CD1c-positive myeloid dendritic cell (primary cell): ENCODE data around the gene GBE1.
"Not testable (repeated sequence)": the region's sequence is repeated elsewhere in the genome, so short reads cannot be mapped to it uniquely, and the experiment has no call there.

Experiments used
- DNase-seq: peaks from one replicate; pipeline ENCODE4 v3.0.0-alpha.2; 2016; ENCODE audit errors: extremely low spot score

The GBE1 gene

DNA sequence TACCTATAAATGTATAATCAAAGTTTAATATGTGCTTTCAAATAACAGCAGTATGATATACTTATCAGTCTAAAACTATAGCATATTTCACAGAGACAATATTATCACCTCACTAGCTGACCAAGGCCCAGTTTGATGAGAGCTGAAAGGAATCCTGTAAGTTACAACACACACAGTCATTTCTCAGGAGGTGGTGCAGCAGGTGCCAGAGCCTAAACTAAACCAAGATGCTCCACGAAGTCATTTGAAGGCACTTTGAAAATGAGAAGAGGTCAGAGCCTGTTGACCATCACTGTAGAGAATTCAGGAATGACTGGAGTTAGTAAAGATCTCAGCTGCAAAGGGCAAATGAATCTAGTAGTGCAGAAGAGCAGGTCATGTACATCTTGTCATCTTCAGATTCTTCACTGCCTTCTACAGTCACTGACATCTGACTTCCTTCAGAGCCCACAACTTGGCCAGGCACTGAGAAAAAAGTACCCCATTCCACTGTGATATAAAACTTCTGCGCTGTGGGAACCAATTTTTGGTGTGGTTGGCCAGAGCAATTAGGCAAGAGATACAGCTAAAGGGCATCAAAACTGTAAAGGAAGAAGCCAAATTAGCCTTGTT, 7.9 kb downstream of the GBE1 start:
- no peak for DNase-seq

DNA sequence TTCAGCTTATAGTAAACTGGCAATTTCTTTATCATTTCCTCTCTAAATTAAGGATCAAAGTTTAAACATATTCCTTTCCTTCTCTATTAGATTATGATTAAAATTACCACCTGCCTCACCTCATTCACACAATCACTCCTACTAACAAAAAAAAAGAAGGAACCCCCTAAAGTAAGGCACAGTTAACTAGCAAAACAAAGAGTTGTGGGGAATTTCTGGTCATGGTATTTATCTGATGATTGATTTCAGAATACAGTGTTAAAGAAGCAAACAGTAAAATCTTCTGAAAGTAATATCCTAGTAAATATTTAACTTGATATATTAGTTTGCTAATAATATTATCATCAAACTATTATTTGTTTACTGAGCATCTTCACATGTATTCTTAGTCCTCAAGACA, 8.8 kb downstream of the GBE1 start:
- no peak for DNase-seq

DNA sequence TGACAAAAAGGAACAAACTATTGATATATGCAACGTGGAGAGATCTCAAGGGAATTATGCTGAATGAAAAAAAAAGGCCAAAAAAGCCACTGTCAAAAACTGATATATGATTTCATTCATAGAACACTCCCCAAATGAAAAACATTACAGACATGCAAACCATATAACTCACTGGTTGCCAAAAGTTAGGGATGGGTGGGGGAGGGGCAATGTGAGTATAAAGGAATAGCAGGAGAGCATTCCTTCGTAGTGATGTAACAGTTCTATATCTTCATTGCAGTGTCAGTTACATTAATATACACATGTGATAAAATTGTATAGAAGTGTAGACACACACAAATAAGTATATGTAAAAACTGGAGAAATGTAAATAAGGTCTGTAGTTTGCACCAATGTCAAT, 12.2 kb downstream of the GBE1 start:
- no peak for DNase-seq

DNA sequence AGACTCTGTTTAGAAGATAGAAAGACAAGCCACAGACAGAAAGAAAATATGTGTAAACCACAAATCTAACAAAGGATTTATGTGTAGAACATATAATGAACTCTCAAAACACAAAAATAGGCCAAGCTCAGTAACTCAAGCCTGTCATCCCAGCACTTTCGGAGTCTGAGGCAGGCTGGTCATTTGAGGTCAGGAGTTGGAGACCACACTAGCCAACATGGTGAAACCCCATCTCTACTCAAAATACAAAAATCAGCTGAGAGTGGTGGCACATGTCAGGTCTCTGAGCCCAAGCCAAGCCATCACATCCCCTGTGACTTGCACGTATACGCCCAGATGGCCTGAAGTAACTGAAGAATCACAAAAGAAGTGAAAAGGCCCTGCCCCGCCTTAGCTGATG, 14.2 kb downstream of the GBE1 start:
- DNase-seq: not testable (repeated sequence)

DNA sequence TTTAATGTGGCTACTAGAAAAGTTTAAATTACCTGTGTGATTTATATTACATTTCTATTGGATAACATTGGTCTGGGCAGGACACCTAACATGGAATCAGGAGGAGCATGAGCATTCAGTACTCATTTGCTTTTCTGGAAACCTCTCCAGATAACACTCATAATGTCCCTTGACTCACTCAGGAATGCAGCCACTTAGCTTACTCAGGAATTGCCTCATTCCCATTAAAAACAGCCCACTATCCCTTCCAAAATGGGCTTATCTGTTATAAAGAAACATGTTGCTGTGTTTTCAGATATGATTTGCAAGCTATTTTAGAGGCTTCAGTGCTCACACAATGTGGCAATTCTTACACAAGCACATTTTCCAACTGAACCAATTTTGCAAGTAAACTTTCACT, 17.1 kb downstream of the GBE1 start:
- no peak for DNase-seq

DNA sequence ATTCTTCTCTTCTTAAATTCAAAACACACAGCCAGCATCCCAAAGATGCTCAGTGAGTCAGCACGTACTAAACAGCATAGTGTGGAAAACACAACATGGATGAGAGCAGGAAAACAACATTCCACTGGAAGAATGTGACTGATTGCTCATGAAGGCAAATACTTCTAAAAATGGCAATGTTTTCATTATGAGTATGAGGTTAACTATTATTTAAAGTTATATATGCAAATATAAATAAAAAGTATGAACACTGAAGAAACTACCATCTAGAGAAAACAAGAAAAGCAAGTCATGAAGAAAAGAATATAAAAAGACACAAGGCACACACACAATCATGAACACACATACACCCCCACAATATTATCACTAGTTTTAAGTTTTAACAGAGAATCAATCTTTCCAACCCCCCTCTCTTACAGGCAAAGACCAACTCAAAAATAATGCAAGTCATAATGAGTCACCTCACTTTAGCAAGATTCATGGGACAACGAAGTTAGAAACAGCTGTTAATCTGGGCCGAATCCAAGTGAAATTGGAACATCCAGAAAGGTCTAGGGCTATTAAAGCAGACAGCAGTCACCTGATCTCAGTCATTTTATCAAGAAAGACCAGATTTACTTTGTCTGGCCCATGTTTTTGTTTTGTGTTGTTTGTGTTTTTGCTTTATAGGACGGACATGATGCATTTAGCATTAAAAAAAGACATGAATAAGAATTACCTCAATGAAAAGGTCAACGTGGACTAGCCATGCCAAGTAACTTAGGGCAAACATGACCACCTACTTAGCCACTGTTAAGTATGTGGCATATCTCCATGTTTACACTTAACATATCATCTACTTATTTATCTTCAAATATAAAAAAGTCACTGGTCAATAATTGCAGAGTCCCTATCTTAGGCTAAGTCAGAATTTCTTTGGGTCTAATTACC, 18.1 kb downstream of the GBE1 start:
- DNase-seq: peak; percentile 24

DNA sequence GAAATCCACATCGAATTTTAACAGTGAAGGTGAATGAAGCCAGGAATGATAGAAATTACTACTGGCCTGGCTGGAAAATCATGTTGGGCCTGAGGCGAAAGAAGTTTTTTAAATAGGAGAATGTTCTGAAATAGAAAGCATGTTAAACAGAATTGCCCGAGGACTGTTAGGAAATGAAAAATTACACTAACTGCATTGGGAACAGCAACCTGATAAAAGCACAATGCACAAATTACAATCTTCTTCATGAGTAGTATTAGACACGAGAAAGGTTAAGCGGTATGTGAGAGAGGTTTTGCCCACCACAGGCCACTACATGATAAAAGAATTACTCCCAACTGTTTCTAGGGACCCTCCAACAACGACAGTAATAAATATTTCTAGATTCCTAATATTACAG, 18.9 kb downstream of the GBE1 start:
- no peak for DNase-seq

DNA sequence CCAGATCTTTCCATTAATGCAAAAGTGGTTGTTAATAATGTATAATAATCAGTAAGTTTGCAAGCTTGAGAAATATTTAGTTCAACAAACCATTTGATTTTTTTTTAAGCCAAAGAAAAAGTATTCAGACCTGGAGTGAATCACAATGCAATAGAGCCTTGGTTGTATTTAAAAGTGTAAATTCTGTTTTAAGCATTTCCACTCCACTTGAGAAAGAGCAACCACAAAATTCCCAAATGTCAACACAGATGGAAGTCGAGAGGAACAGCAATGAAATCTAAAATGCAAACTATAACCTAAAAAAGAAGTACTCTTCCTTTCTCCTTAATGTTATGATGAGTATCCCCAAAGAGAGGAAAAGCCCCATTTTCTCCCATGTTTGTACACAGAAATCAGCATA, 20.2 kb downstream of the GBE1 start:
- no peak for DNase-seq

DNA sequence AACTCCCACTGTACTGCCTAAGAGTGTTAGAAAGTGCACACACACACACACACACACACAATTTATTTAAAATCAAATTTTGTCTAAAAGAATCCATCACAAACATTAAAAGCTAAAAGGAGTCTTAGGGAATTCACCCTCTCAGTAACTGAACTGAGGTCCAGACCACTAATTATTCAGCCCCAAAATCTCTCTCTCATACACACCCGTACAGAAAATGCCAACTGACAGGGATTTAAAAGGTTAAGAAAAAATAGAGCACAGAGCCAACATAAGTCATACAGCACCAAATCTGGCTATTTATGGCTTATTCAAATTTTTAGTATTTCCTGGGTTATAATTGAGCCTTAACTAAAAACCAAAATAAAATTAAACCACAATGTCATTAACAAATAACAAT, 20.7 kb downstream of the GBE1 start:
- DNase-seq: no peak

DNA sequence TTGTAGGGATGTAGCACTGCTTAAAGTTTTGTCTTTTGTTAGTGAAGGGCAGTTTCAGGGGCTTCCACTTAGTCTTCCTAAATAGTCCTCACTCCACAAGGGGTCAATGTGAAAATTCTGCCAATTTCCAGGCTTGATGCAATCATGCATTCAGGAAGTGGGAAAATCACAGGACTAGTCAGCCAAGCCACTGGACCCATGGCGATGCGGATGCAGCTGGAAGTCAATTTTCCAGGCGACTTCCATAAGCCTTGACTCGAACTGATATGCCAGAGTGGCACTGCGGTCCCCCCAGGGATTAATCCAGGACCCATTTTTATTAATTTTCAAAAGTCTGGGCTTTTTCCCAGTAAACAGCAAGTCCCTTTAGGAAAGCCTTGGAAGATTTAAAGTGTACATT, 26.1 kb downstream of the GBE1 start:
- no peak for DNase-seq

DNA sequence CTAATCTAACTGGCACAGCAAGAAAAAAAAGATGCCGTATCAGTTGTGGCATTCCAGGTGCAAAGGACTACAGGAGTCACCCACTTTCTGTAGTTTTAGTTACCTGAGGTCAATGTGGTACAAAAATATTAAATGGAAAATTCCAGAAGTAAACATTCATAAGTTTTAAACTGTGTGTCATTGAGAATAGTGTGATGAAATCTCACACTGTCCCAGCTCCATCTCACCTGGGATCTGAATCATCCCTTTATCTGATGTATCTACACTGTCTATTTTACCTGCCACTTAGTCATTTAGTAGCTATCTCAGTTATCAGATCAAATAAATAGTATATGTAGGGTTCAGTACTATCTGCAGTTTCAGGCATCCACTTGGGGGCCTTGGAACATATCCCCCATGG, 26.7 kb downstream of the GBE1 start:
- no peak for DNase-seq

DNA sequence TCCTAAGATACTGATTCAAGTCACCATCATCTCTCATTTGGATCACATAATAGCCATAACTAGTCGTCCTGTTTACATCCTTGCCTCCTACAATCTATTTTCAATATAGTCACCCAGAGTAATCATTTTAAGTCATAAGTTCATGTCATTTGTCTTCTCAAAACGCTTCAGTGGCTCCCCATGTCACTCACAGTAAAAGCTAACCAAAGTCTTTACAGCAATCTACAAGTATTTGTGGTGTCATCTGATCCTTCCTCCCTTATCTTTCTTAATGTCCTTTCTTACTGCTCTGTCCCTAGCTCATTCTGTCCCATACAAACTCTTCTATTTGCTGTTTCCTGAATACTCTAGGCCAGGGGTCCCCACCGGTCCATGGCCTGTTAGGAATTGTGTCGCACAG, 28.8 kb downstream of the GBE1 start:
- no peak for DNase-seq

DNA sequence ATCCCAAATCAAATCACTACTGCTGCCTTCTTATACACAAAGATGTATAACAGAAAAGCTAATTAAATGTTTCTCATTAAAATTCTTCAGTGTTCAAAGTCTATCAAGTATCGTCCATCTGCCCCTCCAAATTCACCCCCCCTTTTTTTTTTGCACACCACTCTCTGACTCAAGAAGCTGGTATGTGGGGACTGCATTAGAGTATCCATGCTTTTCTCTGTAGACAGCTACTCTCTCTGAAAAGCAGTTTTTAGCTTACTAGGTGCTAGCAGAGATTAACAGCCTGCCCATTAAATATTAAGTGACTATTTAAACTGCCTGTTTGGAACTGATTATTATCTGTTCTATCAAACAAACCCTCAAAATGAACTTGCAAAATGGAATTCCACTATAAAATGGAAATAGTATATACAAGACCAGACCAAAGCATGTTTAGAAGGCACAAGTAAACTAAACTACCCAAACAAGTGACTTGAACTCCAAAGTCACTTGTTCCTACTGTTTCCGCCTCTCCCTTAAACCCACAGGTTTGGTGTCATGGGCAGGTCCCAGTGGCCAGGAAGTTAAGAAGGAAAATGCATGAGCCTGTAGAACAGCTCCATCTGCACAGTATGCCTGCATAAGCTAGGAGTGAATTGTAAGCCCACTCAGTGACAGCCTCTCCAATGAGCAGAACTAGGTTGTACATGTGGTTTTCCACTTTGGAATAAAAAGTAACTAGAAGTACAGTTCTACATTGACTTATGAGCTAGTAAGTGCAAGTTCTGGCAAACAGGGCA, 32.5 kb downstream of the GBE1 start:
- DNase-seq: no peak

DNA sequence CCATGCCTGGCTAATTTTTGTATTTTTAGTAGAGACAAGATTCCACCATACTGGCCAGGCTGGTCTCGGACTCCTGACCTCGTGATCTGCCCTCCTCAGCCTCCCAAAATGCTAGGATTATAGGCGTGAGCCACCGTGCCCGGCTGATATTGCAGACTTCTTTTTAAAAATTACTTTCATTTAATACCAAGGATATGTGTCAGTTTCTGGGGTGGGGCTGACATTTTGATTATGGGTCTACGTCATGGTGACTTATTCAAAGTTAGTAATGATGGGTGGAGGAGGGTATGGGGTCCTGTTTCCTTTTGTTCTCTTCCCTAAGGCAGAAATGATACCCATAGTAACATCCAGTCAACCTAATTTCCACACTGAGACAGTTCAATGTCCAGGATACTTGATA, 34.7 kb downstream of the GBE1 start:
- DNase-seq: no peak

DNA sequence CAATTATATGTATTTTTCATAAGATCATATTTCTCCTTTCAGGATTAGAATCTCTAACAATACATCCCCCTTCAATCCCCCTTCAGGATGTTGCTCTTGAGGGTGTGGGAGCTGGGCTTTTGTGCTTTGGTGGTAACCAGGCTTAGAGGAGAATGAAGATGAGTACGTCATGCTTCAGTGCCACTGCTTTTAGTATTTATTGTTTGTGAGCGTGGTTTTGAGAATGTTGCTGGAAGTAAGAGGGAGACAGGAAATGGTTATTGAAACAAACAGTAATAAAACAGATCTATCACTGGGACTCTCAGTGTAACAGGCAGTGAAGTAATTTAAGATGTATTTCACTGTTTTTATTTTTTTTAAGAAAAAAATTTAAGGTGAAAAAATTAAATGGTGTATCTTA, 35.3 kb downstream of the GBE1 start:
- DNase-seq: no peak

DNA sequence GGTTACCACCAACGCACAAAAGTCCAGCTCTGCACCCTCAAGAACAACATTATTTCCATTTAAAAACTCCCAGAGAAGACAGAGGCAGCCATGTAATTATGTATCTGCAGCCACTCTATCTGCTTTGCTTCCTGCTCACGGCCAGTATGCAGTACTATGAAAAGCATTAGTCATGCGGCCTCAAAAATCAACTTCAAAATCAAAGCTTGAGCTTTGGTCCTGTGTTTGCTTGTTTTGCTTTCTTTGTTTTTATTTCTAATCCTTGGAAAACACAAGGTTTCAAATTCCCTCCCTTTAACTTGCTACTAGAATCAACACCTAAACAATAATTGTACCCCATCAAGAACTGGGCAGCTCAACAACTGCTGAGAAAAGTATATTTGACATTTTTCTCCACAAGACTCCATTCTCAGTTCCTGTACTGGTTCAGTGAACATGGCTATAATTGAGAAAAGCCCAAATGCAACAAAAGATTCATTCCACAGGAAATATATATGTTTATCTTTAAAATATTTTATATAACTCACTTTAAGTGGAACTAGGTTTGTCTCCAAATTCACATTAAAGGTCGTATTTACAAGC, 37.6 kb downstream of the GBE1 start:
- no peak for DNase-seq

DNA sequence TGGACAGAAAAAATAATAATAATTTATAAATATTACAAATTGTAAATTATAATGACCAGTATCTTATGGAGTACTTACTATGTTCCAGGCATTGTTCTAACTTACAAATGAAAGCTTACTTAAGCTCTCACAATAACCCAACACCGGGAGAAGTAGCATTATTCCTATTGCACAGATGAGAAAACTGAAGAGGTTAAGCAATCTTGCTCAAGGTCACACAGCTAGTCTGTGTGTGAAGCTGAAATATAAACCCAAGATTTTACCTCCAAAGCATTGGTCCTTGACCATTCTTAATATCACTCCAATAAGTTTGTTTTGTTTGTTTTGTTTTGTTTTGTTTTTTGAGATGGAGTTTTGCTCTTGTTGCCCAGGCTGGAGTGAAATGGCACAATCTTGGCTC, 43.1 kb downstream of the GBE1 start:
- DNase-seq: no peak

DNA sequence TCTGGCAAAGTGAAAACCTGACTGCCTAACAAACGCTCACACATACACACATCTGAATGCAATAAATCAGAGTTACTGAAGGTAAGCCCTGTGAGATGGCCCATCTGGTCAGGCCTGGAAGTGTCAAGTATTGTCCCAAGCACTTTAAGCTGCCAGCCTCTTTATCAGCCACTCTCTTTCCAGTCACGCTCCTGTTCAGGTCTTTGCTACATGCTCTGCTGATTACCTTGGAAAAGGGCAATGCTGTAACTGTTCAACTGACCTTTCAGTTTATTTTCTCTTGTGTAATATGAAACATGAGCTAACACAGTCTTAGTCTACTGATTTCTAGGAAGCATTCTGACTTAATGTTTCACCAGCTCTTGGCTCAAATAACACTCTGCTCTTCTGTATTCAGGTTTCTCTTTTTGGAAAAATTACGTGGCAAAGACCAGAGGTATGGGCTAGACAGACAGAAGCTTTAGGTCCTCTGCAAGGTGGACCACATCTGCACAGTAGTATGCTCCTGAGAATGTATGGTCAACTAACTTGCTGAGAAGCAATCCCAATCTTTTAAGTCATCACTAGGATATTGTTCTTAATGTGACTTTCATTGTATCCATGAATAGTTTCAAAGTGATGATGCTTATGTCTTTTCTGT, 44.5 kb downstream of the GBE1 start:
- DNase-seq: no peak

DNA sequence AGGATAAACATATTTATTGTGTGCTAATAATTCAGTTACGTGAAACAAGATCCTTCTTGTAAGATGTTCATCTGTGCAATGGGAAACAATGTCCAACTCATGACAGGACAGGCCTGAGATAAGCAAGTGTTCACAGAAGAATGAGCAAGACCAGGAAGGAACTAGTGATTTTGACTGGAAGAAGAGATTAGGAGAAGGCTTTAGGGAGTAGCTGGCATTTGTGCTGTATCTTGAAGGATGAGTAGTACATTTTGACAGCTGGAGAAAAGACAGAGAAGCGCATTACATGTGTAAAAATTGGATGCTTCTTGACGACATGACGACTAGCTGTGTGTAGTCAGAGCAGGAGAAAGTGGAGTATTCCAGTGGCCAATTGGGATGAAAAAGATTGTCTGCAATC, 48.4 kb downstream of the GBE1 start:
- DNase-seq: no peak

DNA sequence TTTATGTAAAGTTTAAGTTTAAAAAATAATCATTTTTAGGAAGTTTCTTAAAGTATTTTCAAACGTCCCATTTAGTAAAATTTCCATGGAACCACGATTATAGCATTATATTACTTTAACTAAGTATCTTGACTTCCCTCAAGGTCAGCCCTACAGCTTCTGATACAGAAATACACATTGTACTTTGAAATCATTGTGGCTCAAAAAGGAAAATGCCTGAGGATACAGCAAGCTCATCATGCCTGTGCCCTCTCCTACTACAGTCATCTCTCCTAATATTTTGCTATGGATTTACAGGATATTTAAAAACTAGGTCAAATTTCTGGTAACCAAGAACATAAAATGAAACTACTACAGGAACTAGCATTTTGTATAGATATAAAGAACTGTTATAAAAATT, 51.8 kb downstream of the GBE1 start:
- no peak for DNase-seq

DNA sequence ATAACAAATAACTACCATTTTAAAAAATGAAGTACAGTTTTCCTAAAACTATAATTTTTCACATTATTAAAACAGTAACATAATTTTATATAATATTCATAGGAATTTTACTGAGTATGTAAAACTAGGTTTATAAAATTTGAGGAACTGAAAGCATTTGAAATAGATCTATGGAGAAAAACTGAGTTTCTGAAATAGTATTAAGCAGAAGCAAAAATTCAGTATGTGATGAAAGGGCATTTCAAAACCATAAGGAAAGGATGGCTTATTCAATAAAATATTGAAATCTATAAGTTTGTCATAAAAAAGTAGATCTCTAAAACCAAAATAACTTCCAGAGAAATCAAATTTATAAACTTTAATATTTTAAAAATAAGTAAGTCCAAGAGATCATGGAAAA, 53.4 kb downstream of the GBE1 start:
- DNase-seq: peak; percentile 22

DNA sequence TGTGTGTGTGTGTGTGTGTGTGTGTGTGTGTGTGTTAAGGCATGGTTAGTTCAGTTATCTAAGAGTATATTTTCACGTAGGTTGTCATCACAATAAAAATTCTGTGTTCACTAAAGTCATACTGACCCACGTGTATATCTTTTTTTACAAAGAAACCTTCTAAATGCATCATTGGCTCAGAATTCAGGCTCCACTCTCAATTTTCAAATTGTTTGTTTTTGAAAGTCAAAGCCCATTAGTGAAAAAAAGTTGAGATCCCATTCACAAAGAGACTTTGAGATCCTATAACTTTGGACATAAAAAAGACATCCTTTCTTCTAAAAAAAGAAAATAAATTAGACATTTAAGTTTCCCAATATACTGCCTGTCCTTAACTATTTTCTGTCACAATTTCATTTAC, 59.3 kb downstream of the GBE1 start:
- no peak for DNase-seq
